GM13977 (cell line): ENCODE results near the gene GRB14.

Experiments used
- DNase-seq: peaks from one replicate; pipeline ENCODE4 v3.0.0; 2012; ENCODE audit warnings: low spot score
- CTCF ChIP-seq: IDR thresholded peaks from 2 replicates; pipeline ENCODE4 v1.5.1; 2012; ENCODE audit warnings: mild to moderate bottlenecking, control low read depth; ENCODE audit not compliant: insufficient read depth; ENCODE audit errors: extremely low read depth, missing control alignments
- in situ Hi-C: fragments of 300-500 bp; cut with MboI; formaldehyde crosslinking; loops from one replicate; pipeline ENCODE4 v1.12.0; 2022; ENCODE audit warnings: low sequenced_read_pairs, low pct_unique_long_range_greater_than_20kb, mixed read lengths, inconsistent platforms; ENCODE audit not compliant: unreplicated experiment

GRB14 gene

DNA sequence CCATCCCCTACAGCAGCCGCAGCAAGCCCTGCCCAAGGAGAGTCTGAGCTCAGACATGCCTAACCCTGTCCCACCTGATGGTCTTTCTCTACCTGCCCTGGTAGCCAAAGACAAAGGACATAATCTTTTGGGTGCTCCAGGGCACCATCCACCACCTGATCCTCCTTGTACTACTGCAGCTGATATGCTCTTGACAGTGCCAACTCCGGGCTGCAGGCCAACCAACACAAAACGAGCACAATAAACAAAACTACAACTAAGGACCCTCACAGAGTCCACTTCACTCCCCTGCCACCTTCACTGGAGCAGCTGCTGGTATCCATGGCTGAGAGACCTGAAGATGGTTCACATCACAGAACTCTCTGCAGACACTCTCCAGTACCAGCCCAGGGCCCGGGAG is 106.3 kb downstream of the GRB14 start:
- no peak for TF ChIP-seq CTCF
- DNase-seq: no peak
- in situ Hi-C loops: no loop called here

DNA sequence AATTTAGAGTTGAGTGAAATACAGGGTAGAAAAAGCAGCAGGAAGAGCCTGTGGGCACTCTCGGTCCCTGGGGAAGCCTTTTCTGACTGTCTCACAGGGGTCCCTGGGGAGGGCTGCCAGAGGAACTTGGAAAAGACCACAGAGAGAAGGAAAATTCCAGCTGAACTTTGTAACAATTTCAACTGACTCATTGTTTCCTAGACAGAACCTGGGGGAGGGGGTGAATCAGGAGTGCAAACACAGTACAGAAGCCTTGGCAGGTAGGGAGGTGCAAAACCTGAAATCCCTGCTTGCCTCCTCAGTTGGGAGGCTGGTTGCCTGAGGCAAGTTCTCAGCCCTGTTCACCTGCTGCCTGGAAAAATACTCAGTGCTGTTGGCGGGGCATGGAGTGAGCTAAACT is 106.8 kb downstream of the GRB14 start:
- no peak for DNase-seq
- TF ChIP-seq CTCF: no peak
- in situ Hi-C loops: no loop called here

DNA sequence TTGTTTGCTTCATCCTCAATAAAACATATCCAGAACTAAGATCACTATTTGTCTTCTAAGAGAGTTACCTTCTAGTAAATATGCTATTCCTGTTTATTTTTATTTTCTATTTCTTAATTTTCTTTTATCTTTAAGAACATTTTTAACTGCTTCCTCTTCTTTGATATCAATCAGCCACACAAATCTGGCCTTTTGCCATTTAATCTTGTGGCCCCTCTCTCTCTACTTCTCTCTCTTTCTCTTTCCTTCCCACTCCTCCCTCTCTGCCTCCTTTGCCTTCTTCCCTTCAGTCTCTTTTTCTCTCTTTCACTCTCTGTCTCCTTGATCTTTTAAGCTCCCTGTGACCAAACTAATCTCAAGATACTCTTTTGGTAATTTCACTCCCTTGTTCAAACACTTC is 108.4 kb downstream of the GRB14 start:
- TF ChIP-seq CTCF: no peak
- in situ Hi-C loops: no loop called here
- DNase-seq: no peak

GRCh38 chr2:164511738-164512137 is 109.5 kb downstream of the GRB14 start:
- in situ Hi-C loops: no loop called here
- no peak for TF ChIP-seq CTCF
- DNase-seq: no peak

- DNase-seq: no peak
- no peak for TF ChIP-seq CTCF
- in situ Hi-C loops: no loop called here
Observed at GRCh38 chr2:164510895-164511294, 110.4 kb downstream of the GRB14 start.

GRCh38 chr2:164509137-164509877 is 112.0 kb downstream of the GRB14 start:
- TF ChIP-seq CTCF: no peak
- DNase-seq: no peak
- in situ Hi-C loops: no loop called here
